GDM1 (cell line): Measurements from ENCODE around the gene IL10RB.

Experiments
- DNase-seq: peaks from one replicate; lab custom pipeline; 2025; lab: John Stamatoyannopoulos, UW

The IL10RB gene

DNA sequence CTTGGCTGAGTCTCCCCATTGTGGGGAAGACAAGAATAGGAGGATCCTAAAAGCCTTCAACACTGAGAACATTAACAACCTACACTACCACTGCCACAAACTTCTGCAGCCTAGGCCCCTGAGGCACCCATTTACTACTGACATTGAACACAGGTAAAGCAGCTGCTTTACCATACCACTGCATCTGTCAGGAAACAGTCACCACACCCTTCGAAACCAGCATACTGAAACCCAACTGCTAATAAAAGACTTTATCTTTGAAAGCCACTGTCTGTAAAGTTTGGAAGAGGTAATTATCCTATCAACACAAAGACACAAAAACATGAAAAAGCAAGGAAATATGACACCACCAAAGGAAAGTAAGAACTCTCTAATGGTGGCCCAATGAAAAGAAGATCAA, 66.0 kb downstream of the IL10RB start:
- DNase-seq: no peak

- no peak for DNase-seq
Measured at GRCh38 chr21:33334191-33334590, 68.0 kb downstream of the IL10RB start.

- DNase-seq: no peak
Measured at GRCh38 chr21:33334824-33335223, 68.7 kb downstream of the IL10RB start.

GRCh38 chr21:33339135-33339534, 73.0 kb downstream of the IL10RB start:
- DNase-seq: no peak

GRCh38 chr21:33339918-33340317, 73.8 kb downstream of the IL10RB start:
- no peak for DNase-seq

DNA sequence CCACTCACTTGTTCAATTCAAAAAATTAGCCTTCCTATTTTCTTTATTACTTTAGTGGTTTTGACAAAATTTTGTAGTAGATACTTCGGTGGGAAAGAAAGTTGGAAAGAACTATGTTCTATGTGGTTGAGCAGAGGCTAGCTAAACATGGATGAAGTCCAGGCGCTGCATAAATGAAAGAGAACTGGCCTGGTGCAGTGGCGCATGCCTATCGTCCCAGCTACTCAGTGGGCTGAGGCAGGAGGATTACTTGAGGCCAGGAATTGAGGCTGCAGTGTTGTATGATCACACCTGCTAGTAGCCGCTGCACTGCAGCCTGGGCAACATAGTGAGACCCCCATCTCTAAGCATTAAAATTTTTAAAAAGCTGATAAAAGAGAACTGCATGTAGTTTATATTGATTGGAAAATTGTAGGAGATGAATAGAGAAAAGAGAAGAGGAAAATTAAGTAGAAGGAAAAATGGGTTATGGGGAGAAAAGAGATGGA, 79.6 kb downstream of the IL10RB start:
- DNase-seq: no peak
